ENCODE results near the gene ZC3H12A.

- TF ChIP-seq CTCF (conservative IDR thresholded peaks at IDR 0.05; ENCODE audit: low read length) (no peak), EZH2phosphoT487 (IDR thresholded peaks at IDR 0.05; ENCODE audit: borderline replicate concordance) (no peak)
Observed at GRCh38 chr1:37482796-37483744, 8.7 kb downstream of the ZC3H12A start.
